Neural cell (in vitro differentiated cells): ENCODE results near the gene DENND4A. TPM values are rescaled to one million over a fixed set of nuclear protein-coding genes. Genes with fewer than 3 reads are reported as not detected.

ENCODE experiments used
- H2AFZ ChIP-seq: fragments of 200-600, 300-800 bp; sonication (generic), shearing (Covaris generic); 2 replicates; pipeline ENCODE4 v1.6.0; 2014; ENCODE audit warnings: low read depth, mild to moderate bottlenecking, antibody characterized with exemption, low read length, moderate library complexity
- H3F3A ChIP-seq: fragments of 200-600 bp; shearing (Covaris generic); 2 replicates; pipeline ENCODE4 v1.6.1; 2016; ENCODE audit warnings: mild to moderate bottlenecking, moderate library complexity, mixed read lengths, antibody characterized with exemption, low read length; ENCODE audit not compliant: insufficient read depth, poor library complexity, severe bottlenecking
- H3K27ac ChIP-seq: fragments of 200-600, 300-800 bp; sonication (generic), shearing (Covaris generic); 2 replicates; pipeline ENCODE4 v1.5.1; 2014; ENCODE audit warnings: mild to moderate bottlenecking, low read length, moderate library complexity
- H3K27me3 ChIP-seq: fragments of 300-800, 200-600 bp; sonication (generic), shearing (Covaris generic); 2 replicates; pipeline ENCODE4 v1.6.0; 2014; ENCODE audit warnings: mild to moderate bottlenecking, low read depth, low read length, moderate library complexity; ENCODE audit not compliant: insufficient read depth
- H3K36me3 ChIP-seq: fragments of 300-800, 200-600 bp; sonication (generic), shearing (Covaris generic); 2 replicates; pipeline ENCODE4 v1.5.1; 2014; ENCODE audit warnings: mild to moderate bottlenecking, antibody characterized with exemption, low read length, moderate library complexity; ENCODE audit not compliant: insufficient read depth
- H3K4me2 ChIP-seq: fragments of 300-800, 200-600 bp; sonication (generic), shearing (Covaris generic); 2 replicates; pipeline ENCODE4 v1.6.0; 2014; ENCODE audit warnings: mild to moderate bottlenecking, low read length
- H3K4me3 ChIP-seq: fragments of 300-800, 200-600 bp; sonication (generic), shearing (Covaris generic); 2 replicates; pipeline ENCODE4 v1.5.1; 2014; ENCODE audit warnings: mild to moderate bottlenecking, low read length, moderate library complexity
- H3K79me2 ChIP-seq: fragments of 200-600 bp; shearing (Covaris generic); replicated peaks from 2 replicates; pipeline ENCODE4 v1.6.0; 2014; ENCODE audit warnings: mild to moderate bottlenecking, low read length, moderate library complexity; ENCODE audit not compliant: insufficient read depth
- H3K9ac ChIP-seq: fragments of 300-800, 200-600 bp; sonication (generic), shearing (Covaris generic); 2 replicates; pipeline ENCODE4 v1.6.1; 2016; ENCODE audit warnings: mild to moderate bottlenecking, low read length, mixed read lengths
- H3K9me2 ChIP-seq: fragments of 200-600 bp; shearing (Covaris generic); 2 replicates; pipeline ENCODE4 v1.6.1; 2016; ENCODE audit warnings: mild to moderate bottlenecking, low read length, mixed read lengths; ENCODE audit not compliant: insufficient read depth
- H3K9me3 ChIP-seq: fragments of 200-600, 300-800 bp; sonication (generic), shearing (Covaris generic); 2 replicates; pipeline ENCODE4 v1.6.1; 2016; ENCODE audit warnings: mild to moderate bottlenecking, mixed run types, low read length, moderate library complexity, mixed read lengths
- H4K20me1 ChIP-seq: fragments of 200-600 bp; shearing (Covaris generic); 2 replicates; pipeline ENCODE4 v1.6.1; 2016; ENCODE audit warnings: mild to moderate bottlenecking, mixed run types; ENCODE audit not compliant: insufficient read depth
- EP300 ChIP-seq: fragments of 450-650 bp; conservative IDR thresholded peaks from 2 replicates; pipeline ENCODE4 v1.6.1; 2014; ENCODE audit warnings: antibody characterized with exemption, mild to moderate bottlenecking, moderate library complexity; ENCODE audit not compliant: poor library complexity, severe bottlenecking
- EZH2 ChIP-seq: fragments of 200-600, 300-800 bp; shearing (Covaris generic), sonication (generic); IDR thresholded peaks from 2 replicates; pipeline ENCODE4 v1.6.1; 2014; ENCODE audit warnings: antibody characterized with exemption, low read length, borderline replicate concordance, mild to moderate bottlenecking; ENCODE audit not compliant: insufficient read depth, poor library complexity, severe bottlenecking
- MXI1 ChIP-seq: fragments of 450-650 bp; conservative IDR thresholded peaks from 2 replicates; pipeline ENCODE4 v1.6.1; 2014; ENCODE audit warnings: antibody characterized with exemption, mild to moderate bottlenecking; ENCODE audit not compliant: poor library complexity, severe bottlenecking
- POLR2AphosphoS5 ChIP-seq: IDR thresholded peaks from 2 replicates; pipeline ENCODE4 v1.6.1; 2012
- RAD21 ChIP-seq: fragments of 450-650 bp; conservative IDR thresholded peaks from 2 replicates; pipeline ENCODE4 v1.6.1; 2014; ENCODE audit warnings: antibody characterized with exemption, mild to moderate bottlenecking, moderate library complexity
- SMC3 ChIP-seq: fragments of 450-650 bp; conservative IDR thresholded peaks from 2 replicates; pipeline ENCODE4 v1.6.1; 2014; ENCODE audit warnings: antibody characterized with exemption, mild to moderate bottlenecking, moderate library complexity; ENCODE audit not compliant: poor library complexity
- TAF1 ChIP-seq: IDR thresholded peaks from 2 replicates; pipeline ENCODE4 v1.6.1; 2012; ENCODE audit warnings: low read depth
- polyA plus RNA-seq: library from polyadenylated mRNA; depleted of rRNA; stranded (reverse); fragments of >200 nt; gene quantifications from 2 replicates; pipeline ENCODE4 v1.2.3, GENCODE V29; 2014
- TF ChIP-seq, protein P1 (sequence below): IDR thresholded peaks from 2 replicates; pipeline ENCODE4 v1.6.1; 2012; ENCODE audit warnings: borderline replicate concordance
- TF ChIP-seq, protein P2 (sequence below): fragments of 450-650 bp; IDR thresholded peaks from 2 replicates; pipeline ENCODE4 v1.5.1; 2014; ENCODE audit warnings: antibody characterized with exemption, mild to moderate bottlenecking, moderate library complexity; ENCODE audit not compliant: poor library complexity, severe bottlenecking

Gene DENND4A
- polyA plus RNA-seq, 1 donor from 2014 or later, result 7.5 TPM

DNA sequence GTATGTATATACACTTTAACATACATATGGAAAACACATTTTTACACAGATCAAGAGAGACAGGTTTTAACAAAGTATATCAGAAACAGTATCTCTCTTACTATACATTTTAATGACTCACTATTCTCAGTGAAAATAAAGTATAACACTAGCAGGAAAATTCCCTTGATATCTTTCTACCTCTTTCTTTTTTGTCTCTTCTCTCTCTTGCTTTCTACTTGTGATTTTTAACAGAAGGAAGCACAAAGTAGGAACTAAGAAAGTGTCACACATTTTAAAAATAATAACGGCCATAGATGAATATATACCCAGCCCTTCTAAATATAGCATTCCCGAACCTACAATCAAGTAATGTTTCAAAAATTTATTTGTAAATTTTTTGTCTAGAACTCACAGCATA, 4.8 kb downstream of the DENND4A start:
- no peak overlapping the region for H2AFZ ChIP-seq
- no peaks in the 10 kb centered on the region for H3K9me2 ChIP-seq
- H3K27ac ChIP-seq, result no peak overlapping the region
- H3K9ac ChIP-seq, result no peak overlapping the region
- TF ChIP-seq POLR2AphosphoS5 (no peak), SMC3 (no peak), EP300 (no peak), RAD21 (no peak), MXI1 (no peak), TAF1 (no peak), EZH2 (no peak)
- TF ChIP-seq, protein P1, sequence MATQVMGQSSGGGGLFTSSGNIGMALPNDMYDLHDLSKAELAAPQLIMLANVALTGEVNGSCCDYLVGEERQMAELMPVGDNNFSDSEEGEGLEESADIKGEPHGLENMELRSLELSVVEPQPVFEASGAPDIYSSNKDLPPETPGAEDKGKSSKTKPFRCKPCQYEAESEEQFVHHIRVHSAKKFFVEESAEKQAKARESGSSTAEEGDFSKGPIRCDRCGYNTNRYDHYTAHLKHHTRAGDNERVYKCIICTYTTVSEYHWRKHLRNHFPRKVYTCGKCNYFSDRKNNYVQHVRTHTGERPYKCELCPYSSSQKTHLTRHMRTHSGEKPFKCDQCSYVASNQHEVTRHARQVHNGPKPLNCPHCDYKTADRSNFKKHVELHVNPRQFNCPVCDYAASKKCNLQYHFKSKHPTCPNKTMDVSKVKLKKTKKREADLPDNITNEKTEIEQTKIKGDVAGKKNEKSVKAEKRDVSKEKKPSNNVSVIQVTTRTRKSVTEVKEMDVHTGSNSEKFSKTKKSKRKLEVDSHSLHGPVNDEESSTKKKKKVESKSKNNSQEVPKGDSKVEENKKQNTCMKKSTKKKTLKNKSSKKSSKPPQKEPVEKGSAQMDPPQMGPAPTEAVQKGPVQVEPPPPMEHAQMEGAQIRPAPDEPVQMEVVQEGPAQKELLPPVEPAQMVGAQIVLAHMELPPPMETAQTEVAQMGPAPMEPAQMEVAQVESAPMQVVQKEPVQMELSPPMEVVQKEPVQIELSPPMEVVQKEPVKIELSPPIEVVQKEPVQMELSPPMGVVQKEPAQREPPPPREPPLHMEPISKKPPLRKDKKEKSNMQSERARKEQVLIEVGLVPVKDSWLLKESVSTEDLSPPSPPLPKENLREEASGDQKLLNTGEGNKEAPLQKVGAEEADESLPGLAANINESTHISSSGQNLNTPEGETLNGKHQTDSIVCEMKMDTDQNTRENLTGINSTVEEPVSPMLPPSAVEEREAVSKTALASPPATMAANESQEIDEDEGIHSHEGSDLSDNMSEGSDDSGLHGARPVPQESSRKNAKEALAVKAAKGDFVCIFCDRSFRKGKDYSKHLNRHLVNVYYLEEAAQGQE, result no peak
- TF ChIP-seq, protein P2, sequence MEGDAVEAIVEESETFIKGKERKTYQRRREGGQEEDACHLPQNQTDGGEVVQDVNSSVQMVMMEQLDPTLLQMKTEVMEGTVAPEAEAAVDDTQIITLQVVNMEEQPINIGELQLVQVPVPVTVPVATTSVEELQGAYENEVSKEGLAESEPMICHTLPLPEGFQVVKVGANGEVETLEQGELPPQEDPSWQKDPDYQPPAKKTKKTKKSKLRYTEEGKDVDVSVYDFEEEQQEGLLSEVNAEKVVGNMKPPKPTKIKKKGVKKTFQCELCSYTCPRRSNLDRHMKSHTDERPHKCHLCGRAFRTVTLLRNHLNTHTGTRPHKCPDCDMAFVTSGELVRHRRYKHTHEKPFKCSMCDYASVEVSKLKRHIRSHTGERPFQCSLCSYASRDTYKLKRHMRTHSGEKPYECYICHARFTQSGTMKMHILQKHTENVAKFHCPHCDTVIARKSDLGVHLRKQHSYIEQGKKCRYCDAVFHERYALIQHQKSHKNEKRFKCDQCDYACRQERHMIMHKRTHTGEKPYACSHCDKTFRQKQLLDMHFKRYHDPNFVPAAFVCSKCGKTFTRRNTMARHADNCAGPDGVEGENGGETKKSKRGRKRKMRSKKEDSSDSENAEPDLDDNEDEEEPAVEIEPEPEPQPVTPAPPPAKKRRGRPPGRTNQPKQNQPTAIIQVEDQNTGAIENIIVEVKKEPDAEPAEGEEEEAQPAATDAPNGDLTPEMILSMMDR, result no peak
- no peaks in the 10 kb centered on the region for H3K27me3 ChIP-seq
- H3K4me2 ChIP-seq, result no peak overlapping the region
- H3K9me3 ChIP-seq, result no peaks in the 10 kb centered on the region
- no peaks in the 10 kb centered on the region for H4K20me1 ChIP-seq
- H3K4me3 ChIP-seq, result no peak overlapping the region
- peaks cover 34% of the 10 kb centered on the region for H3K79me2 ChIP-seq
- H3F3A ChIP-seq, result no peaks in the 10 kb centered on the region
- H3K36me3 ChIP-seq, result no peaks in the 10 kb centered on the region

DNA sequence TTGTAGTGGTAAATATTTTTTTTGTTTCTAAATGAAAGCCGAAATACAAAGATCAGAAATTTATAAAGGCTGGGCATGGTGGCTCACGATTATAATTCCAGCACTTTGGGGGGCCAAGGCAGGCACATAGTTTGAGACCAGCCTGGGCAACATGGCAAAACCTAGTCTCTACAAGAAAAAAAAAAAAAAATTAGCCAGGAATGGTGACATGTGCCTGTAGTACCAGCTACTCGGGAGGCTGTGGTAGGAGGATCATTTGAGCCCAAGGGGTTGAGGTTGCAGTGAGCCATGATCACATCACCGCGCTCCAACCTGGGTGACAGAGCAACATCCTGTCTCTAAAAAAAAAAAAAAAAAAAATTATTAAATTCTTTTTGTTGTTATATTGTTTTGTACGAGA, 6.9 kb downstream of the DENND4A start:
- Histone ChIP-seq H3K4me2 (no peak overlapping the region), H3K4me3 (no peak overlapping the region), H3K27me3 (no peaks in the 10 kb centered on the region), H2AFZ (no peak overlapping the region), H3K9ac (no peak overlapping the region), H3K27ac (no peak overlapping the region), H4K20me1 (no peaks in the 10 kb centered on the region), H3F3A (no peaks in the 10 kb centered on the region), H3K36me3 (no peaks in the 10 kb centered on the region), H3K9me2 (no peaks in the 10 kb centered on the region), H3K79me2 (peaks cover 27% of the 10 kb centered on the region), H3K9me3 (no peaks in the 10 kb centered on the region)
- TF ChIP-seq MXI1 (no peak), EP300 (no peak), POLR2AphosphoS5 (no peak), SMC3 (no peak), EZH2 (no peak), TAF1 (no peak), RAD21 (no peak)
- TF ChIP-seq, protein P2, result no peak
- TF ChIP-seq, protein P1, result no peak
